Stomach (tissue), 4 donors: ENCODE results near the gene DEPDC5.

Source experiments
- POLR2A ChIP-seq, 4 donors: fragments of 450-650 bp; IDR thresholded peaks; one replicate each; pipeline ENCODE4 v1.6.1; 2016; ENCODE audit warnings: antibody characterized with exemption in 4 of 4, control low read depth in 2 of 4, mild to moderate bottlenecking in 1 of 4, moderate library complexity in 1 of 4
- TF ChIP-seq, protein P1 (sequence below), 7 experiments: fragments of 450-650 bp in 4 of 7; fragments of 200-600 bp in 3 of 7; sonication (generic) in 3 of 7; IDR thresholded peaks; one replicate each; pipeline ENCODE4 v1.5.1; 2016 to 2019; ENCODE audit warnings: antibody characterized with exemption in 7 of 7, control low read depth in 2 of 7, mild to moderate bottlenecking in 1 of 7

DNA sequence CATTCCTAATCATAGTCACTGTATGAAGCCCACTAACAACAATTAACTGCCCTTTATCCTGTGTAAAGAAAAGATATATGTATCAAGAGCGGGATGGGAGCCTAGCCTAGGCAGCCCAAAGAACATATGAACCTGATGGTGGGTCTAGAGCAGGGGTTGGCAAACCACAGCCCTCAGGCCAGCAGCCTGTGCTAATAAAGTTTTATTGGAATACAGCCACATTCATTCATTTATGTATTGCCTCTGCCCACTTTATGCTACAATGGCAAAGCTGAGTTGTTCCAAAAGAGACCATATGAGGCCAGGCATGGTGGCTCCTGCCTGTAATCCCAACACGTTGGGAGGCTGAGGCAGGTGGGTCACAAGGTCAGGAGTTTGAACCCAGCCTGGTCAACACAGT lies 17.4 kb upstream of the DEPDC5 start:
- TF ChIP-seq, protein P1, sequence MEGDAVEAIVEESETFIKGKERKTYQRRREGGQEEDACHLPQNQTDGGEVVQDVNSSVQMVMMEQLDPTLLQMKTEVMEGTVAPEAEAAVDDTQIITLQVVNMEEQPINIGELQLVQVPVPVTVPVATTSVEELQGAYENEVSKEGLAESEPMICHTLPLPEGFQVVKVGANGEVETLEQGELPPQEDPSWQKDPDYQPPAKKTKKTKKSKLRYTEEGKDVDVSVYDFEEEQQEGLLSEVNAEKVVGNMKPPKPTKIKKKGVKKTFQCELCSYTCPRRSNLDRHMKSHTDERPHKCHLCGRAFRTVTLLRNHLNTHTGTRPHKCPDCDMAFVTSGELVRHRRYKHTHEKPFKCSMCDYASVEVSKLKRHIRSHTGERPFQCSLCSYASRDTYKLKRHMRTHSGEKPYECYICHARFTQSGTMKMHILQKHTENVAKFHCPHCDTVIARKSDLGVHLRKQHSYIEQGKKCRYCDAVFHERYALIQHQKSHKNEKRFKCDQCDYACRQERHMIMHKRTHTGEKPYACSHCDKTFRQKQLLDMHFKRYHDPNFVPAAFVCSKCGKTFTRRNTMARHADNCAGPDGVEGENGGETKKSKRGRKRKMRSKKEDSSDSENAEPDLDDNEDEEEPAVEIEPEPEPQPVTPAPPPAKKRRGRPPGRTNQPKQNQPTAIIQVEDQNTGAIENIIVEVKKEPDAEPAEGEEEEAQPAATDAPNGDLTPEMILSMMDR (IDR thresholded peaks at IDR 0.05), result no peak
- TF ChIP-seq POLR2A (IDR thresholded peaks at IDR 0.05), result no peak
